ENCODE data around the gene PRM3. TPM values are rescaled to one million over a fixed set of nuclear protein-coding genes. Genes with fewer than 3 reads are reported as not detected.
A peak's percentile ranks its signal among the peaks of the same experiment; 100 is the strongest.

PRM3 gene
- total RNA-seq, 1 experiment from 2014 or later = not detected

DNA sequence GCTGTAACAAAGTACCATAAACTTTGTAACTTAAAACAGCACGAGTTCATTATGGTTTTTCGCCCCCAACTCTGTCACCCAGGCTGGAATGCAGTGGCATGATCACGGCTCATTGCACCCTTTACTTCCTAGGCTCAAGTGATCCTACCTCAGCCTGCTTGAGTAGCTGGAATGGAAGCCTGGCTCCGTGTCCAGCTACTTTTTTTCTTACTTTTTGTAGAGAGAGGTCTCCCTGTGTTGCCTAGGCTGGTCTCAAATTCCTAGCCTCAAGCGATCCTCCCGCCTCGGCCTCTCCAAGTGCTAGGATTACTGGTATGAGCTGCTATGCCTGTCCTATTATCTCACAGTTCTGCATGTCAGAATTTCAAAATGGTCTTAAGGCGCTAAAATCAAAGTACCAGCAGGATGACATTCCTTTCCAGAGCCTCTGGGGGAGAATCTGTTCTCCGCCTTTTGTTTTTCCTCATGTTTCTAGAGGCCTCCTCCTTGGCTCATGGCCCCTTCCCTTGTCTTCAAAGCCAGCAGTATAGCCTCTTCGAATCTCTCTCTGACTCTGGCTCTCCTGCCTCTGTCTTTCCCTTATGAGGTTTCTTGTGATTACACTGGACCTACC is 17.8 kb upstream of the PRM3 start:
- no peak overlapping the region for H2BK15ac ChIP-seq (ENCODE audit: low read depth, low read length)
- H3K18ac ChIP-seq (ENCODE audit: insufficient read length, low read depth, low read length) = no peak overlapping the region
- H3K4me2 ChIP-seq (ENCODE audit: insufficient read depth, insufficient read length, low read length) = no peak overlapping the region
- no peaks in the 10 kb centered on the region for H4K20me1 ChIP-seq (ENCODE audit: control insufficient read depth, insufficient read depth, insufficient read length)
- no peak overlapping the region for H3K27ac ChIP-seq (ENCODE audit: insufficient read length, low read depth, low read length)
- no CpG with 5 or more reads among the region's 10 CpGs for WGBS (ENCODE audit: extremely low coverage, insufficient read length, low lambda C conversion rate)
- no peaks in the 10 kb centered on the region for H3K23me2 ChIP-seq (ENCODE audit: insufficient read length, low read depth, low read length, poor library complexity, severe bottlenecking)
- TF ChIP-seq CTCF (conservative IDR thresholded peaks at IDR 0.05) = no peak
- no peak overlapping the region for H3T11ph ChIP-seq (ENCODE audit: low read length)
- Mint-ChIP-seq H3K27me3 (ENCODE audit: low read depth) (no peaks in the 10 kb centered on the region; the same call in none of the 2 replicates), H3K36me3 (ENCODE audit: insufficient read depth in 1 of 3, low read depth in 3 of 3) (no peaks in the 10 kb centered on the region; a peak in 1 of 7 replicates), H3K27ac (peak overlapping the region in 2 of 3 experiments; percentile 0 to 25; a peak in 4 of 7 replicates), H3K9me3 (no peaks in the 10 kb centered on the region), H3K4me3 (no peak overlapping the region), H3K4me1 (peaks cover 16 to 20% of the 10 kb centered on the region in 2 experiments)
- H2BK120ac ChIP-seq (ENCODE audit: low read depth, low read length, poor library complexity, severe bottlenecking) = no peak overlapping the region
- H3K9ac ChIP-seq (ENCODE audit: extremely low read depth, insufficient read length, low read length) = no peak overlapping the region
- H4K5ac ChIP-seq (ENCODE audit: insufficient read length, low read depth, low read length) = no peak overlapping the region
- no peak overlapping the region for H4K91ac ChIP-seq (ENCODE audit: insufficient read length, low read depth, low read length)
- no peak overlapping the region for H3K23ac ChIP-seq (ENCODE audit: insufficient read length, low read depth, low read length)
- no peak for DNase-seq
- no peaks in the 10 kb centered on the region for H3K79me1 ChIP-seq (ENCODE audit: insufficient read depth, low read depth, low read length, poor library complexity, severe bottlenecking)
- H3K9me3 ChIP-seq (ENCODE audit: control insufficient read depth, low read depth, low read length) = no peaks in the 10 kb centered on the region
- H3K27me3 ChIP-seq (ENCODE audit: insufficient read depth, low read length) = no peaks in the 10 kb centered on the region
- H3K4ac ChIP-seq (ENCODE audit: low read depth, low read length) = no peak overlapping the region
- no peak overlapping the region for H3K56ac ChIP-seq (ENCODE audit: insufficient read length, low read depth, low read length)
- H2BK5ac ChIP-seq (ENCODE audit: insufficient read length, low read length) = no peak overlapping the region
- H2AK5ac ChIP-seq (ENCODE audit: insufficient read length, low read length) = no peak overlapping the region
- no peak overlapping the region for H3K14ac ChIP-seq (ENCODE audit: insufficient read depth, low read length)
- H3K4me1 ChIP-seq (ENCODE audit: insufficient read depth, low read length) = peaks cover 2% of the 10 kb centered on the region; the same call in 1 of the 2 replicates
- H4K8ac ChIP-seq (replicated peaks; ENCODE audit: insufficient read length, low read depth, low read length) = no peak overlapping the region
- no peak overlapping the region for H2BK12ac ChIP-seq (ENCODE audit: insufficient read length, low read depth, low read length)
- no peaks in the 10 kb centered on the region for H3K79me2 ChIP-seq (ENCODE audit: insufficient read depth, low read length)
- no peak overlapping the region for H2AFZ ChIP-seq (ENCODE audit: low read length)
- H2BK20ac ChIP-seq (ENCODE audit: low read depth, low read length, poor library complexity, severe bottlenecking) = peak overlapping the region; percentile 84

All from H9 (cell line).